SU-DHL-6 (cell line): ENCODE results near the gene TJP2.

Experiments
- CTCF ChIP-seq: fragments of 200-600 bp; sonication (generic); IDR thresholded peaks from one replicate; pipeline ENCODE4 v1.5.1; 2017; ENCODE audit warnings: antibody characterized with exemption, mild to moderate bottlenecking, low read length, moderate library complexity; ENCODE audit not compliant: insufficient read depth, poor library complexity, severe bottlenecking
- EZH2phosphoT487 ChIP-seq: fragments of 200-600 bp; sonication (generic), shearing (Covaris generic); conservative IDR thresholded peaks from 2 replicates; pipeline ENCODE4 v1.6.1; 2018; ENCODE audit warnings: mild to moderate bottlenecking, antibody characterized with exemption, low read length, moderate library complexity, mixed read lengths

- TF ChIP-seq CTCF: no peak
- TF ChIP-seq EZH2phosphoT487: no peak
Measured at GRCh38 chr9:69232135-69232534, 58.1 kb downstream of the TJP2 start.
